KG1 (cell line): Measurements from ENCODE around the gene RGMA.
"Not testable (repeated sequence)": the region's sequence is repeated elsewhere in the genome, so short reads cannot be mapped to it uniquely, and the experiment has no call there.

Source experiments
- DNase-seq: peaks from one replicate; lab custom pipeline; 2025; lab: John Stamatoyannopoulos, UW

RGMA gene

GRCh38 chr15:93066224-93066681 lies 22.8 kb downstream of the RGMA start:
- DNase-seq = no peak

DNA sequence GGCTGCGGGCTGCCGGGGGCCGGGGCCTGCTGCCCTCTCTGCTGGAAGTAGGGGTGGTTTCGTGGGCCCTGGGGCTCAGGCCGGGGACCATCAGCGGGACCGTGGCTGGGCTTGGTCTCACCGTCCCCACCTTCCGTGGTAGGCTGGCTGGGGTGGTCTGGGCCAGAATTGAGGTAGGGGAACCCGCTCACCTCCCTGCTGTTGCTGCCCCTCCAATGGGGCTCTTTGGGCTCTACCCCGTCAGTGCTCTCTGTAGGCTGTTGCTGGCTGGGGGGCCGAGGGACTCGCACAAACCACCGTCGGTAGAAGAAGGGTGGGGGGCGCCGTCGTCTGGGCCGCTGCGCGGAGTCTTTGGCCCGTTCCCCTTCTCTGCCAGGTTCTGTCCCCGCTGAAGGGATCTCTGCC lies 23.4 kb downstream of the RGMA start:
- DNase-seq = no peak

- no peak for DNase-seq
Observed at GRCh38 chr15:93063796-93064690, 25.0 kb downstream of the RGMA start.

DNA sequence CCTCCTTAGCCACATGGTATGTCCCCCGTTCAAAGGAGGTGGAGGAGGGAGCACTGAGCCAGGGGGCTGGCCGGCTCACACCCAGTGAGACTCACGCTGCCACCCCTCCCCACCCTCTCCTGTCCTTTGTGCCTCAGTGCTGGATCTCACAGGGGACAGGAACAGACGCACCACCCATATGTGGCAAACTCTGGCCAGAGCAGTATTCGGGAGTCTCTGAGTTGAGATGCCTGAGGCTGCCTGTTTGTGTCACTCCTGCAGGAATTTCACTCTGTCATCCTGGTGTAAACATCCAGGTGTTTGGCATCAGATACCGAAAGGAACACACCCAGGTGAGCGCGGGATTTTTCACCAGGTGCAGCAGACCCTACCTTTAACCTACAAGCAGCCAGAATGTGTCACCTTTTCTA lies 25.7 kb downstream of the RGMA start:
- DNase-seq = no peak

DNA sequence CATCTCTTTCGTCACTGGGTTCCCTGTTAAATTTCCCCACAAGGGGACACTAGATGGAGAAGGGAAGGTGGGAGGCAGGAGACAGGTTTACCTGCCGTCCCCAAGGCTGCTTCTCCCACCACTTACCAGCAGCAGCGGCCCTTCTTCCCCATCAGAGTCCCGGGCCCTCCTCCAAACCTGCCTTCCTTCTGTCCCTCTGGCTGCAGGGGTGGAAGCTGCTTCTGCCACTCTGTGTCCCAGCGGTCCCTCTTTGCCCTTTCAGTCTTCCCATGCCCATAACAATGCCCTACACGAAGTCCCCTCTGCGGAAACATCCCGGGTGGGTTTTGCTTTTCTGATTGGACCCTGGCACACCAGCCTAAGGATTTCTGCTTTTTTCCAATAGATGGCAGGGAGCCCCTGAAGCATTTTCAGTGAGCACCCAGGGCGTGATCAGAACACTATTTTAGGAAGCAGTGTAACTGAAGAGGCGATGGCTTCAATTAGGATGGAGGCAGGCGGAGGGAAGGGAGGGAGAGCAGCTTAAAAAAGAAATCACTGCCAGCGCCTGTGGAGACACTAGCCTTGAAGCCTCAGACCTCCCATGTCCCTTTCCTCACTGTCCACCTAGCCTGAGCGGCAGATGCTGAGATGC lies 26.3 kb downstream of the RGMA start:
- not testable (repeated sequence) for DNase-seq

DNA sequence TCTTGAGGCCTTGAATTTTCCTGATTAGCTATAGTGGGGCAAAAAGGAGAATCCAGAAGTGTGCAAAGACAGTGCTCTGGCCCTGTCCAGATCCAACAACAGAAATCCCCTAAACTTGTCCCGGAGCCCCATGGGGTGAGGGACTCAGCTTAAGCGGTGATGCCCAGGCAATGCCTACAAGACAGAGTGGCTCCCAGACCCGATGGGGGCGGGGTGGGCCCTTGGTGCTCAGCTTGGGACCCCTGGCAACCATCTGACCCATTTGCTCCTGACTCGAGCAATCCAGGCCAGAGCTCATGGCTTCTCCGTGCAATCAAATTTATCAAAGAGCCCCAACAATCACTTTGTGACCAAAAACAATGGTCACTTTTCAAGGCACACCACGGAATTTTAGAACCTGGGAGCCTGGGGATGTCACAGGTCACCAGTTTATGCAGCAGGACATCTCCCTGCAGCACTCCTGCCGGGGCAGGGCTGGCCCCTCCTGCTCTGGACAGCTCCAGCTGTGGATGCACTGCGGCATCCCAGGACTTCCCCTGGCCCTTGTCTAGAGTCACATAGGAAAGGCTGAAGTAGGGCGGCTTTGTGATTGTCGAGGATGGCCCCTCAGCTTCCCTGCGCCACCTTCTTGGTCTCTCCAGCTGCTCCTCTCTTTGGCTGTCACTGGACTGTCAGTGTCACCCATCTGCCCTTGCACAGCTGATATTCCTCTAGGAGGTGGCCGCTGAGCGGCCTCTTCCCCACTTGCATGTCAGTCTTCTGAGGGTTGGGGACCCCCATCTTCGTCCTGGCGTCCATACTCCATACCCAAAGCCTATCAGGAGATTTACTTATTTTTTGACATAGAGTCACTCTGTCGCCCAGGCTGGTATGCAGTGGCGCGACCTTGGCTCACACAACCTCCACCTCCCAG lies 28.4 kb downstream of the RGMA start:
- DNase-seq = no peak

GRCh38 chr15:93059442-93059841 lies 29.6 kb downstream of the RGMA start:
- DNase-seq = no peak

- no peak for DNase-seq
Observed at GRCh38 chr15:93058904-93059427, 30.0 kb downstream of the RGMA start.

GRCh38 chr15:93058128-93058527 lies 30.9 kb downstream of the RGMA start:
- no peak for DNase-seq

- no peak for DNase-seq
Observed at GRCh38 chr15:93057618-93058017, 31.4 kb downstream of the RGMA start.

GRCh38 chr15:93056836-93057235 lies 32.2 kb downstream of the RGMA start:
- DNase-seq = no peak

- DNase-seq = no peak
Observed at GRCh38 chr15:93055211-93055610, 33.8 kb downstream of the RGMA start.

DNA sequence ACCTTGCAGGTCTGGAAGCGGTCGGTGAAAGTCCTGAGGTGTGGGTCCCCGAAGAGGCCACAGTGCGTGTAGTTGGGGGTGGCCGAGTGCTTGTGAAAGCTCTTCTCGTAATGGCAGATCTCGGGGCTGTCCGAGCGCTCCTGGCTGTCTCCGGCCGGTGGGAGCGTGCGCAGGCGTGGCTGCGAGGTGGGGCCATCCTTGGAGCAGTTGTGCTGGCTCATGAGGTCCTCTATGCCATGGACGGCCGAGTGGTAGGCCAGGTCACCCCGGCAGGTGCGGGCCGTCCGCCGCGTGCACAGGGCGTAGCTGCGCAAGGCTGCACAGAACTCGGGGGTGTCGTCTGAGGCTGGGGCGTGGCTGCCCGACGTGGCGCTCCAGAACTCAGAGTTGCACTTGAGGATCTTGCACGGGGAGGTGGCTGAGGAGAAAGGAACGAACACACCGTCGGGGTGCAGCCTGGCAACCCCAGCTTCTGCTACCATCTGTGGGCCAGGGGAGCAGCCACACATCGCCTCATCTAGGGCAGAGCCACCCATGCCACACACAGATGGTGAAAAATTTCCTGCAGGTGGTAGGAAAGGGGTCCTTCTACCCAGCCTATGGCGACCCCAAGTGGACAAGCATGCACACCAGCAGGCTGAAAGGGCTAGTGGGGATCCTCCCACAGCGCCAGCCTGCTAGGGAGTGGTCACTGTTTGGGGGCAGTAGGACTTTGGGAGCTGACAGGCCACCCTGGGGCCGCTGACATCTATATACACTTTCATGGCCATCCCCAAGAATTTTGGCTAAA lies 36.7 kb downstream of the RGMA start:
- DNase-seq = no peak

DNA sequence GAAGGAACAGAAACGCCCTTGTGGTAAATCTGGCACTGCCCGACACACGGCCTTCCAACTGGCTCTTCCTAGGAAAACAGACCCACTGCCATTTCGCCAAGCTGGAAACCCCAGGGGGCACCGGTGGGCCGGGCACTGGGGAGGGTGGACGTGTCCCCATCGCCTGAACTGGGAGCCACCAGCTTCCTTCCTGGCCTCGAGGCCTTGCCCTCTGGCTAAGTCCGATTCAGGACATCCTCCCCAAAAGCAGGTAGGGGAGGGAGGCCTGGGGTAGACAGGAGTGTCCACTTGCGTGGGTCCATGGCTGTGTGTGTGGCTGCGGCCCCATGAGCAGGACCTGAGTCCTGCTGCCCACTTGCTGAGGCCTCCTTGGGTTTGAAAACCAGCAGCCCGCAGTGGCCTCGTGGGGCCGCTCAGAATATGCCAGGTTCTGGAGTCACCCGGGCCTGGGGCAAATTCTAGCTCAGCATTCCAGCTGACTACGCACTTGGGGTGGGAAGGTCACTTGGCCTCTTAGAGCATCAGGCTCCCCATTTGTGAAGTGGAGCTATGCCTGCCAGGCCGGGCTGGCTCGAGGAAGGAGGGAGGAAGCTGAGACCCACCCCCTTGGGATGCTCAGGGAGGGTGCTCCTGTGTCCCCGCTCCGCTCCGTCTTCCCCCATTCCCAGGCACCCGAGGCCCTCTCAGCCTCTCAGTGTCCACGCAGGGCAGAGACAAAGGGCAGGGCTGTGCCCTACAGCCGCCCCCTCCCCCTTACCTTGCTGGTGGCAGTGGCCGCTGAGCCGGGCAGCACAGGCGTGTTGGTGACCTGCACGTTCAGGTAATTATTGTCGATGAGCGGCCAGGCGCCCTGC lies 37.5 kb downstream of the RGMA start:
- no peak for DNase-seq

DNA sequence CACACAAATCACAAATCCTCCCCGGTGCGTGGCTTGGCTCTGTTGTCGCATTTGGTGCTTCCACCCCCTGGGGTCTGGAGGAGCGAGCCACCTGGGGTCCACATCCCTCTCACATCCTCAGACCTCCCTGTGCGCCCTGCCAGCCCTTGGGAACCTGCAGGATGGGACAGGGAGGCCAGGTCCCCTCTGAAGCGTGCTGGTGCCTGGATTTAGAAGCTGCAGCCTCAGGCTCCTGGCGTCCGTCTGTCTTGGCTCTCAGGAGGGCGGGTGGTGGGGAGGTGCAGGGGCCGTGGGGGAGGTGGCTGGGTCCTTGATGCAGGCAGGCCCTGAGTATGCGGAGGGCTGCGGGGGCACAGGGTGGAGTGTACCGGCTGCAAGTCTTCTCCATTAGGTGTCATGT lies 38.4 kb downstream of the RGMA start:
- DNase-seq = no peak

GRCh38 chr15:93049914-93050578 lies 39.0 kb downstream of the RGMA start:
- no peak for DNase-seq

DNA sequence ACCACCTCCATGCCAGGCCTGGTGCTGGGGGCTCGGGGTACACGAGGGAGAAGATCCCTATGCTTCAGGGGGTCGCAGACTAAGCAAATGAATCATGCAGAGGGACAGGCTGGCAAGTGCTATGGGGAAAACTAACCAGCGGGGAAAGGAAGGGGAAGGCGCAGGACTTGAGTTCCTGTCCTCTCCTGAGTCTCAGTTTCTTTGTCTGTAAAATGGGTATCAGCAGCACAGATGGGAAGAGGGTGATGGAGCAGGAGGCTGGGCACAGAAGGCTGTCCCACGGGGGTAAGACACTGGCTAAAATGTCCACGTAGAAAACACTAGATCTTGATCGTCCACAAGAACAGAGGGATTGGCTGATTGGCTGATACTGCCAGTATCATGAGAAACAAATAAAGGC lies 39.8 kb downstream of the RGMA start:
- no peak for DNase-seq

GRCh38 chr15:93048759-93049161 lies 40.3 kb downstream of the RGMA start:
- no peak for DNase-seq

DNA sequence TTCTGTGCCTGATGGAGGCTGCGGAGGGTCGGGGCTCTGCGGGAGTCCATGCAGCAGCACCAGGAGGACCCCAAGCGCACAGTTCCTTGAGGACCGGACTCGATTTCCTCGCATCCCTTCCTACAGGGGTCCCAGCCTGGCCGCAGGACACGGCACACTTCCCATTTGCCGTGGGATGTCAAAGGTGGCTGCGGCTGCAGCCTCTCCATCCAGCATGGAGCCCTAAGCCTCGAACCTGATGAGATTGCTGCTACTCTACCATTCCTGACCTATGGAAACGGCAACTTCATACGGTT lies 40.6 kb downstream of the RGMA start:
- no peak for DNase-seq
